CD4-positive, alpha-beta T cell treated with Interleukin-15 for 1 hour (primary cell): Measurements from ENCODE around the gene ISG15.
"Not testable (repeated sequence)": the region's sequence is repeated elsewhere in the genome, so short reads cannot be mapped to it uniquely, and the experiment has no call there.

Source experiments
- DNase-seq: peaks from one replicate; pipeline ENCODE4 v3.0.0-alpha.2; 2020

ISG15 gene

GRCh38 chr1:1013922-1014648 is 788 bp downstream of the ISG15 start:
- DNase-seq, result no peak

GRCh38 chr1:1014799-1015681 is 1.7 kb downstream of the ISG15 start:
- DNase-seq, result no peak

GRCh38 chr1:1017397-1018320 is 4.4 kb downstream of the ISG15 start:
- not testable (repeated sequence) for DNase-seq

- not testable (repeated sequence) for DNase-seq
Measured at GRCh38 chr1:1018321-1018685, 5.0 kb downstream of the ISG15 start.

- peak; percentile 77 for DNase-seq
Measured at GRCh38 chr1:1019122-1019999, 6.1 kb downstream of the ISG15 start.

- no peak for DNase-seq
Measured at GRCh38 chr1:1020000-1020404, 6.7 kb downstream of the ISG15 start, which contains the start of gene AGRN. TSS of gene AGRN (plus strand) at chr1:1020120. CDS start at chr1:1020173, 53 bp downstream.

- no peak for DNase-seq
Measured at GRCh38 chr1:1020415-1021009, 7.2 kb downstream of the ISG15 start.

- DNase-seq, result no peak
Measured at GRCh38 chr1:1021010-1021919, 8.0 kb downstream of the ISG15 start.

- no peak for DNase-seq
Measured at GRCh38 chr1:1021920-1022259, 8.6 kb downstream of the ISG15 start.

GRCh38 chr1:1022302-1023009 is 9.2 kb downstream of the ISG15 start:
- DNase-seq, result no peak

- DNase-seq, result no peak
Measured at GRCh38 chr1:1023700-1024099, 10.4 kb downstream of the ISG15 start.

GRCh38 chr1:1024149-1024770 is 11.0 kb downstream of the ISG15 start:
- no peak for DNase-seq

- DNase-seq, result no peak
Measured at GRCh38 chr1:1024771-1025699, 11.7 kb downstream of the ISG15 start.

GRCh38 chr1:1025730-1026129 is 12.4 kb downstream of the ISG15 start:
- DNase-seq, result no peak

- no peak for DNase-seq
Measured at GRCh38 chr1:1026599-1027413, 13.5 kb downstream of the ISG15 start.

GRCh38 chr1:1027791-1028190 is 14.5 kb downstream of the ISG15 start:
- DNase-seq, result no peak
